C4-2B (cell line): Measurements from ENCODE around the gene LEFTY1.

Source experiments
- ZFX ChIP-seq: fragments of 450-650 bp; IDR thresholded peaks from 2 replicates; pipeline ENCODE4 v1.6.1; 2017
- TF ChIP-seq, protein P1 (sequence below): fragments of 450-650 bp; conservative IDR thresholded peaks from 2 replicates; pipeline ENCODE4 v1.5.1; 2017; ENCODE audit warnings: mild to moderate bottlenecking

DNA sequence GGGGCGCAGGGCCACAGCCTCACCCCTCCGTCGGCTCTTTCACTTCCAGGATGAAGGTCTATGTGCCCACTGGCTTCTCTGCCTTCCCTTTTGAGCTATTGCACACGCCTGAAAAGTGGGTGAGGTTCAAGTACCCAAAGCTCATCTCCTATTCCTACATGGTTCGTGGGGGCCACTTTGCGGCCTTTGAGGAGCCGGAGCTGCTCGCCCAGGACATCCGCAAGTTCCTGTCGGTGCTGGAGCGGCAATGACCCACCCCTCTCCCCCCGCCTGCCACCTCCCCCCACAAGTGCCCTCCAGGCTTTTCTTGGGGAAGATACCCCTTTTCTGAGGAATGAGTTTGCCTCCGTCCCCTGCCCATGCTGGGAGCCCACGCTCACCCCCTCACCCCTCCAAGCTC, 43.8 kb downstream of the LEFTY1 start:
- TF ChIP-seq, protein P1, sequence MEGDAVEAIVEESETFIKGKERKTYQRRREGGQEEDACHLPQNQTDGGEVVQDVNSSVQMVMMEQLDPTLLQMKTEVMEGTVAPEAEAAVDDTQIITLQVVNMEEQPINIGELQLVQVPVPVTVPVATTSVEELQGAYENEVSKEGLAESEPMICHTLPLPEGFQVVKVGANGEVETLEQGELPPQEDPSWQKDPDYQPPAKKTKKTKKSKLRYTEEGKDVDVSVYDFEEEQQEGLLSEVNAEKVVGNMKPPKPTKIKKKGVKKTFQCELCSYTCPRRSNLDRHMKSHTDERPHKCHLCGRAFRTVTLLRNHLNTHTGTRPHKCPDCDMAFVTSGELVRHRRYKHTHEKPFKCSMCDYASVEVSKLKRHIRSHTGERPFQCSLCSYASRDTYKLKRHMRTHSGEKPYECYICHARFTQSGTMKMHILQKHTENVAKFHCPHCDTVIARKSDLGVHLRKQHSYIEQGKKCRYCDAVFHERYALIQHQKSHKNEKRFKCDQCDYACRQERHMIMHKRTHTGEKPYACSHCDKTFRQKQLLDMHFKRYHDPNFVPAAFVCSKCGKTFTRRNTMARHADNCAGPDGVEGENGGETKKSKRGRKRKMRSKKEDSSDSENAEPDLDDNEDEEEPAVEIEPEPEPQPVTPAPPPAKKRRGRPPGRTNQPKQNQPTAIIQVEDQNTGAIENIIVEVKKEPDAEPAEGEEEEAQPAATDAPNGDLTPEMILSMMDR: no peak
- no peak for TF ChIP-seq ZFX
